Uterus (tissue), 4 donors: Measurements from ENCODE around the gene CPLX1. TPM values are rescaled to one million over a fixed set of nuclear protein-coding genes. Genes with fewer than 3 reads are reported as not detected.
A peak's percentile ranks its signal among the peaks of the same experiment; 100 is the strongest.
"Not testable (repeated sequence)": the region's sequence is repeated elsewhere in the genome, so short reads cannot be mapped to it uniquely, and the experiment has no call there.

Source experiments
- DNase-seq, 2 donors: peaks; one replicate each; pipeline ENCODE4 v3.0.0-alpha.2; 2019 to 2020
- H3K27ac ChIP-seq, 2 donors: fragments of 200-600 bp; sonication (generic); 1 replicate in 1 of 2; 2 replicates in 1 of 2; pipeline ENCODE4 v1.5.1; 2016 to 2018
- H3K27me3 ChIP-seq, 2 donors: fragments of 200-600 bp; sonication (generic); one replicate each; pipeline ENCODE4 v1.5.1; 2018 to 2019; ENCODE audit warnings: control low read depth in 1 of 2
- H3K36me3 ChIP-seq, 2 donors: fragments of 200-600 bp; sonication (generic); one replicate each; pipeline ENCODE4 v1.5.1; 2019; ENCODE audit warnings: control low read depth in 1 of 2
- H3K4me1 ChIP-seq, 2 donors: fragments of 200-600 bp; sonication (generic); one replicate each; pipeline ENCODE4 v1.5.1; 2018 to 2019; ENCODE audit warnings: control low read depth in 1 of 2
- H3K4me3 ChIP-seq, 2 donors: fragments of 200-600 bp; sonication (generic); 1 replicate in 1 of 2; 2 replicates in 1 of 2; pipeline ENCODE4 v1.5.1; 2018 to 2019; ENCODE audit warnings: mild to moderate bottlenecking in 1 of 2
- H3K9me3 ChIP-seq, 2 donors: fragments of 200-600 bp; sonication (generic); one replicate each; pipeline ENCODE4 v1.5.1; 2019; ENCODE audit warnings: control low read depth in 1 of 2
- CTCF ChIP-seq, 4 experiments: fragments of 200-600 bp in 2 of 4; fragments of 450-650 bp in 2 of 4; sonication (generic) in 2 of 4; IDR thresholded peaks; one replicate each; pipeline ENCODE4 v1.5.1; 2016 to 2019; ENCODE audit warnings: antibody characterized with exemption in 4 of 4, mild to moderate bottlenecking in 2 of 4, moderate library complexity in 1 of 4
- POLR2A ChIP-seq, 2 donors: fragments of 450-650 bp; IDR thresholded peaks; one replicate each; pipeline ENCODE4 v1.6.1; 2016; ENCODE audit warnings: antibody characterized with exemption in 2 of 2, mild to moderate bottlenecking in 1 of 2, moderate library complexity in 1 of 2
- intact Hi-C: fragments of 100-400 bp; cut with DNase I; formaldehyde crosslinking; loops from one replicate; pipeline ENCODE4 v1.15.1; 2023; ENCODE audit warnings: low total_unique reads
- total RNA-seq, 4 donors: library from RNA; depleted of rRNA in 3 of 4; stranded (reverse); fragments of >200 nt in 3 of 4; gene quantifications; one replicate each; pipeline versions ENCODE4 v1.1.0 to v1.2.4, GENCODE V29; 2014 to 2023
- donor health status: DM: yes; HTN: yes; CAD: no.

CPLX1 gene
- total RNA-seq, 4 donors from 2014 or later, result 0.14 to 15.1 (median 2.0) TPM

GRCh38 chr4:781493-782216 lies 44.3 kb downstream of the CPLX1 start:
- peaks cover 3 to 20% of the 10 kb centered on the region in 2 donors for H3K4me1 ChIP-seq
- peak overlapping the region; percentile 90 to 92 for H3K27ac ChIP-seq
- no peaks in the 10 kb centered on the region for H3K27me3 ChIP-seq
- no peaks in the 10 kb centered on the region for H3K9me3 ChIP-seq
- DNase-seq, result peak; percentile 99
- peak overlapping the region; percentile 97 to 98 for H3K4me3 ChIP-seq
- TF ChIP-seq POLR2A (IDR thresholded peaks at IDR 0.05), result peak; percentile 90 to 97
- peak in 1 of 4 experiments; percentile 11 for TF ChIP-seq CTCF (IDR thresholded peaks at IDR 0.05)
- no peaks in the 10 kb centered on the region for H3K36me3 ChIP-seq
- intact Hi-C loops, result no loop called here

- H3K4me3 ChIP-seq, result peak overlapping the region; percentile 97 to 98
These were observed 45.0 kb downstream of the CPLX1 start for GRCh38 chr4:780716-781492.

GRCh38 chr4:780255-780654 lies 45.7 kb downstream of the CPLX1 start:
- H3K4me1 ChIP-seq, H3K27me3 ChIP-seq, H3K36me3 ChIP-seq, H3K9me3 ChIP-seq, DNase-seq, intact Hi-C loops: not testable (repeated sequence)
- H3K27ac ChIP-seq, result peak overlapping the region in 1 of 2 donors; percentile 79
- peak overlapping the region; percentile 97 to 98 for H3K4me3 ChIP-seq

More at GRCh38 chr4:780716-781492, 45.0 kb downstream of the CPLX1 start:
- H3K36me3 ChIP-seq, result no peaks in the 10 kb centered on the region
- H3K27ac ChIP-seq, result peak overlapping the region; percentile 79 to 89
- no peak for DNase-seq
- no peak for TF ChIP-seq POLR2A (IDR thresholded peaks at IDR 0.05)
- TF ChIP-seq CTCF (IDR thresholded peaks at IDR 0.05), result no peak
- intact Hi-C loops, result no loop called here
- H3K9me3 ChIP-seq, result no peaks in the 10 kb centered on the region
- H3K27me3 ChIP-seq, result no peaks in the 10 kb centered on the region
- peaks cover 3 to 13% of the 10 kb centered on the region in 2 donors for H3K4me1 ChIP-seq

- intact Hi-C loops, result no loop called here
- Histone ChIP-seq H3K4me3 (no peak overlapping the region), H3K36me3 (no peaks in the 10 kb centered on the region), H3K27ac (no peak overlapping the region), H3K4me1 (peaks cover 3 to 7% of the 10 kb centered on the region in 2 donors), H3K9me3 (no peaks in the 10 kb centered on the region), H3K27me3 (no peaks in the 10 kb centered on the region)
- no peak for DNase-seq
- no peak for TF ChIP-seq CTCF (IDR thresholded peaks at IDR 0.05)
- no peak for TF ChIP-seq POLR2A (IDR thresholded peaks at IDR 0.05)
These were observed 46.4 kb downstream of the CPLX1 start for GRCh38 chr4:779555-779954.

GRCh38 chr4:777520-778262 lies 48.2 kb downstream of the CPLX1 start:
- Histone ChIP-seq H3K36me3 (no peaks in the 10 kb centered on the region), H3K4me3 (no peak overlapping the region), H3K27me3 (no peaks in the 10 kb centered on the region), H3K9me3 (no peaks in the 10 kb centered on the region), H3K27ac (no peak overlapping the region), H3K4me1 (peaks cover 3 to 9% of the 10 kb centered on the region in 2 donors)
- intact Hi-C loops, result no loop called here
- no peak for DNase-seq
- TF ChIP-seq CTCF (IDR thresholded peaks at IDR 0.05) (no peak), POLR2A (IDR thresholded peaks at IDR 0.05) (no peak)
